GM18517 (cell line): Measurements from ENCODE around the gene PRKCA.
"Not testable (repeated sequence)": the region's sequence is repeated elsewhere in the genome, so short reads cannot be mapped to it uniquely, and the experiment has no call there.

Experiments
- ATAC-seq: cut with Tn5 transposase; IDR thresholded peaks from one replicate; pipeline ENCODE4 v1.9.1; 2021; ENCODE audit warnings: mild to moderate bottlenecking, moderate library complexity; ENCODE audit not compliant: unreplicated experiment

The PRKCA gene

GRCh38 chr17:66350576-66350975 is 48.2 kb downstream of the PRKCA start:
- not testable (repeated sequence) for ATAC-seq

- ATAC-seq, result no peak
These were observed 48.6 kb downstream of the PRKCA start for GRCh38 chr17:66351033-66351432.

- no peak for ATAC-seq
These were observed 49.3 kb downstream of the PRKCA start for GRCh38 chr17:66351701-66352100.

GRCh38 chr17:66353937-66354401 is 51.6 kb downstream of the PRKCA start:
- no peak for ATAC-seq

- ATAC-seq, result no peak
These were observed 52.1 kb downstream of the PRKCA start for GRCh38 chr17:66354472-66354871.

GRCh38 chr17:66354981-66355380 is 52.6 kb downstream of the PRKCA start:
- no peak for ATAC-seq

GRCh38 chr17:66355510-66355909 is 53.1 kb downstream of the PRKCA start:
- ATAC-seq, result no peak

GRCh38 chr17:66357037-66357436 is 54.6 kb downstream of the PRKCA start:
- ATAC-seq, result no peak

- no peak for ATAC-seq
These were observed 56.9 kb downstream of the PRKCA start for GRCh38 chr17:66359351-66359750.

- not testable (repeated sequence) for ATAC-seq
These were observed 58.6 kb downstream of the PRKCA start for GRCh38 chr17:66360961-66361565.

GRCh38 chr17:66364508-66364907 is 62.1 kb downstream of the PRKCA start:
- no peak for ATAC-seq

GRCh38 chr17:66364990-66365490 is 62.6 kb downstream of the PRKCA start:
- no peak for ATAC-seq

- no peak for ATAC-seq
These were observed 63.5 kb downstream of the PRKCA start for GRCh38 chr17:66365903-66366302.

GRCh38 chr17:66367107-66367506 is 64.7 kb downstream of the PRKCA start:
- no peak for ATAC-seq

GRCh38 chr17:66369830-66370229 is 67.4 kb downstream of the PRKCA start:
- no peak for ATAC-seq

GRCh38 chr17:66371561-66371960 is 69.1 kb downstream of the PRKCA start:
- ATAC-seq, result no peak

- ATAC-seq, result no peak
These were observed 69.8 kb downstream of the PRKCA start for GRCh38 chr17:66372182-66372581.

- no peak for ATAC-seq
These were observed 70.7 kb downstream of the PRKCA start for GRCh38 chr17:66373079-66373478.

- ATAC-seq, result no peak
These were observed 71.8 kb downstream of the PRKCA start for GRCh38 chr17:66373944-66374817.

- no peak for ATAC-seq
These were observed 72.7 kb downstream of the PRKCA start for GRCh38 chr17:66375121-66375520.

GRCh38 chr17:66378296-66378695 is 75.9 kb downstream of the PRKCA start:
- ATAC-seq, result no peak

- no peak for ATAC-seq
These were observed 77.1 kb downstream of the PRKCA start for GRCh38 chr17:66379544-66379943.
